Measurements from ENCODE around the gene JTB.

JTB gene

DNA sequence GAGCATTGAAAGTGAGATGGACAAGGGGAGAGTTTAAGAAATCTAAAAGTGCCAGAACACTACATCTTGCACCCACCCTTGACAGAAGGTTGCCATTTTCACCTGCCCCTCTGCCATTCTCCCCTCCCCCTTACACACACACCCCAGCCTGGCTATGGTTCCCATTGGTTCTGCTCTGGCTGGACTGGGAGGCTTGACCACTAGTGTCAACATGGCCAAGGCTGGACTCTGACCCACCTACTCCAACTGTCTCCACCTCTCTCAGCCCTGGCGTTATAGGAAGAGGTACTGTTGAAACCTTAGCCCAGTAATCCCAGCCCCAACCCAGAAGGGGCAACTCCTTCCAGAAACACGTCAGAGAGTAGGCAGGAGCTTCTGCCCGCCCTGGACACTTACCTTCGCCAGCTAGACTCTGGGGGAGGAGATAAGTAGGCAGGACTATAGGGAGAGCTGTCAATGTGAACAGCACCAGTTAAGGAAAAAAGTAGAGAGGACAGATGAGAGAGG, 23.6 kb downstream of the JTB start:
- peak overlapping the region; percentile 85 for H3K27ac Mint-ChIP-seq

DNA sequence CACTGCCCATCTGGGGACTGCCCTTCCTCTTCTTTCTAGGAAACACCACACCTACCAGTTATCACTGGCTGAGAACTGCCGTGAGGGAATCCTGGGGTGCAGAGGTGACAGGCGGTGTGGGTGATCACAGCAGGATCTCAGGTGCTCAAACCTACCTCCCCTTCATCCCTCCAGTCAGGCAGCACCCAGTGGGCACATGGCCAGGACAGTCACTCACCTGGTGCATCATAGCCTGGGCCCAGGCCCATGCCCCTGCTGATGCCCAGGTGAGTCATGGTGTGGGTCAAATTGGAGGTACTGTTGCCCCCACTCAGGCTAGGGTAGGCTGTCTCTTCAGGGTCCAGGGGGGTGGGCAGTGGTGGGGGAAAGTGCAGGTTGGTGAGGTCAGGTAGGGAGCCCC, 25.7 kb downstream of the JTB start:
- peaks cover 36% of the 10 kb centered on the region for H3K4me1 Mint-ChIP-seq (ENCODE audit: low read depth)
- H3K27me3 Mint-ChIP-seq = no peaks in the 10 kb centered on the region
- peaks cover 85% of the 10 kb centered on the region for H3K36me3 Mint-ChIP-seq (ENCODE audit: low read depth)

More for the DNA sequence above, 23.6 kb downstream of the JTB start:
- Mint-ChIP-seq H3K4me3 (no peak overlapping the region), H3K36me3 (ENCODE audit: low read depth) (peaks cover 81% of the 10 kb centered on the region), H3K4me1 (ENCODE audit: low read depth) (peaks cover 40% of the 10 kb centered on the region), H3K27me3 (no peaks in the 10 kb centered on the region), H3K9me3 (no peaks in the 10 kb centered on the region)
- no peak for DNase-seq

DNA sequence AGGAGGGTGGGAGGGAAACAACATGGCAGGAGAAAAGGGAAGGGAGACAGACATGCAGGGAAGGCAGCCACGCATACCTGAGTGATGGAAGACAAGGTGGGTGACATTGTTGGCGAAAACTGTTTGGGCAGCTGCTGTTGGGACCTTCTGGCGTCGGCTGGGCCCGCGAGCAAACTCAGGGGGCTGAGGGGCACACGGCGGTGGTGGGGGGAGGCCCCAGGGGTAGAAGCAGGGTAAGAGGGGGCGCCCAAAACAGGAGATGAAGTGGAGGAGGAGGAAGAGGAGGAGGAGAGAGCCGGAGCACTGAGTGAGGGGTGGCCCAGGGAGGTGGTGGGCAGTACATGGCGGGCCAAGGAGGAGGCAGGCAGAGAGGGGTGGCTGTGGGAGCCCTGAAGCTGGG, 26.3 kb downstream of the JTB start:
- peaks cover 32% of the 10 kb centered on the region for H3K4me1 Mint-ChIP-seq (ENCODE audit: low read depth)
- no peaks in the 10 kb centered on the region for H3K27me3 Mint-ChIP-seq
- H3K4me3 Mint-ChIP-seq = no peak overlapping the region
- peak overlapping the region; percentile 78 for H3K27ac Mint-ChIP-seq
- H3K36me3 Mint-ChIP-seq (ENCODE audit: low read depth) = peaks cover 85% of the 10 kb centered on the region
- no peaks in the 10 kb centered on the region for H3K9me3 Mint-ChIP-seq
- DNase-seq = no peak

More for the DNA sequence above, 25.7 kb downstream of the JTB start:
- no peak for DNase-seq
- H3K27ac Mint-ChIP-seq = peak overlapping the region; percentile 78
- H3K4me3 Mint-ChIP-seq = no peak overlapping the region
- H3K9me3 Mint-ChIP-seq = no peaks in the 10 kb centered on the region

DNA sequence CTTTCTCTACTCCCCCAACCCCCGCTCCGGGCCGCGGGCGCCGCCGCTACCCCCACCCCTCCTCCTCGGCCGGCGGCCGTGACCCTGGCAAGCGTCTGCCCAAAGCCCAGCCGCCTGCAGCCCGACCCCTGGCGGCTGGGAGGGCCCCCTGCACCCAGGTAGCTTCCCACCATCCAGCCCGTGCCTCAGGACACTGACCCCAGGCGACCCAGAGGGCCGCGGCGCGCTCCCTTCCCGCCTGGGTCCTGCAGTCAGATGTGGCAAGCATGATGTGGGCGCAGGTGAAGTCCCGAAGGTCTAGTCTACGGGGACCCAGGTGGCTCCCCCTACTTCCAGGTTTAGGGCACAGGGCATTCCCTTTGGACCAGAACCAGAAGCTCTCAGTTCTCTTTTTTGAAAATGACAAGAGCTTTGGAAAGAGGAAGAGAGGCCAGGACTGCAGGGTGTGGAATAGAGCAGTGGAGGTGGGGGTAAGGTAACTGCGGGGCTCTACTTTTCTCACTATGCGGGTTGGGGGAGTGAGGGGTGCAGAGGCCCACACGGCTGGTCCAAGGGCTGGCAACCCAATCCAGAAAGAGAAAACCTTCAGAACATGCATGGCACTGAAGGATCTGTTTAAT, 30.7 kb downstream of the JTB start, which contains the start of gene DENND4B:
DENND4B (minus strand) TSS at position 97 of the 620 bp plus-strand sequence. CDS start 2,344 bp downstream, outside the sequence.
- H3K4me1 Mint-ChIP-seq (ENCODE audit: low read depth) = peaks cover 29% of the 10 kb centered on the region

DNA sequence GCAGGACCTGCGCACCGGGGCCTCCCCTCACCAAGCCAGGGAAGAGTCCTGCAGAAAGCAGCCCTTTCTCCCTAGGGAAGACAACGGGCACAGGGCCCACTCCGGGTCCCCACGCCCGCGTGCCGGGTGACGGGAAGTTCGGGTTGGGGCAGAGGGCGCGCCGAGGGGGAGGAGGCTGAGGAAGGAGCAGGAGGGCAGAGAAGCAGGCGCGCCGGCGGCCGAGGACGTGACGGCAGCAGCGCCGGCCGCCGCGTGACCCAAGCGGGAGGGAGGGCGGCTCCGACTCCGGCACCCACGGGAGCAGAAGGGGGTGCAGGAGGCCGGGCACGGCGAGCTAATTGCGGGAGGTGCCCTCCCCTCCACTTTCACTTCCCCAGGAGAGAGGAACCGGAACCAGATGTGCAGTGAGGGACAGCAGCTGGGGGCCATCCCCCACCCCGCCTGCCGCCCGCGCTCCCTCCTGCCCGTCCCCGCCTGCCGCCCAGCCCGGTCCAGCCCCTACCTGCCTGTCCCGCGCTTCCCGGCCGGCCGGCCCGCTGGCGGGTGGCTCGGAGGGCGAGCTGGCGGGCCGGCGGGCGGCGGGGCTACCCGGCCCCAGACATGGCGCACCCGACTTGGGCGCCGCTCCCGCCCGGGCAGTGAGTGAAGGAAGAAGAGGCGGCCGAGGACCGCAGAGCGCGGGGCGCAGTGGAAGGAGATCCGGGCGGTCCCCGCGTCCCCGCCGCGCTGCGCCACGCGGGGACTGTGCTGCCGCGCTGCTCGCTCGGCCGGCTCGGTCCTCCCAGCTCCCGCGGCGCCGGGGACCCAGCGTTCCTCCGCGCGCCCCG, 31.5 kb downstream of the JTB start:
- Mint-ChIP-seq H3K4me3 (peak overlapping the region; percentile 93), H3K4me1 (ENCODE audit: low read depth) (peaks cover 29% of the 10 kb centered on the region), H3K9me3 (no peaks in the 10 kb centered on the region), H3K27me3 (no peaks in the 10 kb centered on the region), H3K27ac (peak overlapping the region; percentile 96), H3K36me3 (ENCODE audit: low read depth) (peaks cover 89% of the 10 kb centered on the region)
- peak; percentile 82 for DNase-seq

More for the DNA sequence above, 30.7 kb downstream of the JTB start, which contains the start of gene DENND4B:
- Mint-ChIP-seq H3K27me3 (no peaks in the 10 kb centered on the region), H3K27ac (peak within 1 kb of the TSS; percentile 96), H3K9me3 (no peaks in the 10 kb centered on the region), H3K4me3 (peak within 1 kb of the TSS; percentile 93), H3K36me3 (ENCODE audit: low read depth) (peaks cover 90% of the 10 kb centered on the region)
- DNase-seq = peak; percentile 83

DNA sequence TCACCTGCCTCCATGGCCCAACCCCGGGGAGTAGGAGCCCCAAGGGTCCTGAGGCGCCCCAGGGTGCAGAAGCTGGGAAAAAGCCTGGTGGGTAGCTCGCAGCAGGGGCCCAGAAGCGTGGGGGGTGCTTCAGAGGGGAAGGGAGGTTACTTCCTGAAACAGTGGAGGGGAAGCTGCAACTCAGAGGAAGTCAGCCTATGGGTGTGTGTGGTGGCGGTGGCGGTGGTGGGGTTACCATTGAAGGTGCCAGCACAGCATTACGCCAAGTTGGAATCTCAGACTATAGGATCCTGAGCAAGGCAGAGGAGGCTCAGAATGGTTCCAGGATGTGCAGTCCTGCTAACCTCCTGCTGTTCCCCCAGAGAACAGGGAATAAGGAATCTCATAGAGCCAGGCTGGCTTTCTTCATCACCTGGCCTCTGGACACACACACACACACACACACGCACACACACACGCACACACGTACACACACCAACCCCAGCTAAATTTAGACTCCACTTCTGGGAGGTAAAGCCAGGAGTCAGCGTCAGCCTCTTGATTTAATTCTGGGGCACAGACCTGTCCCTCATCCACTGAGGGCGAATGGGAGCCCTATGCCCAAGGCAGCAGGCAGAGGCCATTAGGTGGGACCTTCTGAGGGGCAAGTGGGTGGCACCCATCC, 32.2 kb downstream of the JTB start:
- Mint-ChIP-seq H3K27me3 (no peaks in the 10 kb centered on the region), H3K36me3 (ENCODE audit: low read depth) (peaks cover 89% of the 10 kb centered on the region), H3K27ac (peak overlapping the region; percentile 96), H3K9me3 (no peaks in the 10 kb centered on the region), H3K4me1 (ENCODE audit: low read depth) (peaks cover 31% of the 10 kb centered on the region), H3K4me3 (peak overlapping the region; percentile 93)
- DNase-seq = peak; percentile 79

DNA sequence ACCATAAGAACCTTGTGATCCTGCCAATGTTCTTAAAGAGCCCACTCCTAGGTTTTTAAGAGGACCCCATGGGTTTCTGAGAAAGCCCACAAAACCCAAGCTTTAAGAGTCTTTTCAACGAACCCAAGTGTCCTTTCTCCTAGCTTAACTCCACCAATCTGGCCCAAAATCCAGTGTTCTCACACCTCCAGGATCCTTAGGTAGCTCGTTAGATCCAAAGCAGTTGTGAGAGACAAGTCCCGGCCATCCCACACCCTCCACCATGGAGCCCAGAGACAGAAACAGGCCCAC, 32.7 kb downstream of the JTB start:
- peak overlapping the region; percentile 96 for H3K27ac Mint-ChIP-seq
- no peaks in the 10 kb centered on the region for H3K27me3 Mint-ChIP-seq
- H3K4me3 Mint-ChIP-seq = peak overlapping the region; percentile 93
- H3K4me1 Mint-ChIP-seq (ENCODE audit: low read depth) = peaks cover 32% of the 10 kb centered on the region
- H3K36me3 Mint-ChIP-seq (ENCODE audit: low read depth) = peaks cover 89% of the 10 kb centered on the region
- H3K9me3 Mint-ChIP-seq = no peaks in the 10 kb centered on the region
- DNase-seq = no peak

DNA sequence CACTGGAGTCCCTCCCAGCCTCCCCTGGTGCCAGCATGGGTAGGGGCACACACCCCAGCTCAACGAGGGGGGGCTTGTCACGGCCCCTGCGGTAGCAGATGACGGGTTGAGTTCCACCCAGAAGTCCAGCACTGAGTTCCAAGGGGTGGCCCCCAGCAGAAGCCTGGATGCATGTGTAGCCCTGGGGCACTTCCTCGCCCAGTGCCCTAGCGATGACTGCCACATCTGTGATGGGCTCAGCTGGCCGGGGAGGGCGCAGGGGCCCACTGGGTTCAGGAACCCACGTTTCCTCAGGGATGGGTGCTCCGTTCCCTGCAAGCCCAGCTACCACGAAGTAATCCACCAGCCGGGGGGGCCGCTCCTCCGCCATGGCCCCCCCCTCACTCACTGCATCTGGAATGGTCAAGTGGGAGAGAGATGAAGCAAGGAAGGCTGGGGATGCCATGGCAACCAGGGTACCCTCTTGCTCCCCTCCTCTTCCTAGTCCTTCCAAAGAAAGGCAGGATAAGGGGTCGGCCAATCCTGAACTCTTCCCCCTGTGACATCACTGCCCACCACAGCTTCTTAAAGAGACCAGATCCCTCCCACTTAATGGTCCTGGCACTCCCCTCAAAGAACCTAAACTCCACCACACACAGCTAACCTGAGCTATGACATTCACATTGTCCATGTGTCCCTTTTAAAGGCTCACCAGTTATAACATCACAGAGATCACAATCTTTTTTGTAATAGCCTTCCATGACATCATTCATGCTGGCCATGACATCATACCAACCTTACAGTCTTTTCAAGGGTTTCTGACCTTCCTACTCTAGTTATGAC, 33.3 kb downstream of the JTB start:
- H3K27ac Mint-ChIP-seq = peak overlapping the region; percentile 96
- H3K9me3 Mint-ChIP-seq = no peaks in the 10 kb centered on the region
- peak overlapping the region; percentile 93 for H3K4me3 Mint-ChIP-seq
- peaks cover 89% of the 10 kb centered on the region for H3K36me3 Mint-ChIP-seq (ENCODE audit: low read depth)
- H3K27me3 Mint-ChIP-seq = no peaks in the 10 kb centered on the region
- peaks cover 32% of the 10 kb centered on the region for H3K4me1 Mint-ChIP-seq (ENCODE audit: low read depth)
- DNase-seq = no peak

DNA sequence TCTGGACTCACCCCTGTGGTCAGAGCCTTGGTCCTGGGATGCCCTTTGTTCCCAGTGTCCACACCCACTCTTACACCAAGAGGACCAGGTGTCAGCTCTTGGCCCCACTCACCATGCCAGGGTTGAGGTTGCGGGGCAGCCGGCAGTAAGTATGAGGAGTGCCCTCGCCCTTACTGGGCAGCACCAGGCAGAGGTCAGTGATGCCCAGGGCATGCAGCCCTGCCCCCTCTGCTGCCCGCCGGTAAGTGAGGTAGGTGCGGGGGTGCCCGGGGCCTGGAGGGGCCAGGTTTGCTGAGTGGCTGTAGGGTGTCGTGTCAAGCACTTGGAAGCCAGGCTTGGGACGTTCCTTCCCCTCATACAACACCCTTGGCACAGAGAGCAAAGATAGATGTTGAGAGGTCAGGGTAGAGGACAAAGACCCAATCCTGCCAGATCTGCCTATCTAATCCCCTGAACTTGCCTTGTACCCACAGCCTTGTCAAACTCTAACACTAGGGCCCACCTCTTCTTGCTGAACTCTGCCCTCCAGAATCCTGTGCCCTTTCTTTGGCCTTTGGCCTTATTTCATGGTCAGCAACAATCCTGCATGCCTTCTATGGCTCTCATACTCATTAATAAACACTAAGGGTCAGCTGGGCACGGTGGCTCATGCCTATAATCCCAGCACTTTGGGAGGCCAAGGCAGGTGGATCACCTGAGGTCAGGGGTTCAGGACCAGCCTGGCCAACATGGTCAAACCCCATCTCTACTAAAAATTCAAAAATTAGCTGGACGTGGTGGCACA, 34.5 kb downstream of the JTB start:
- H3K27ac Mint-ChIP-seq = peak overlapping the region; percentile 82
- H3K27me3 Mint-ChIP-seq = no peaks in the 10 kb centered on the region
- peaks cover 85% of the 10 kb centered on the region for H3K36me3 Mint-ChIP-seq (ENCODE audit: low read depth)
- no peaks in the 10 kb centered on the region for H3K9me3 Mint-ChIP-seq
- no peak for DNase-seq
- H3K4me1 Mint-ChIP-seq (ENCODE audit: low read depth) = peaks cover 32% of the 10 kb centered on the region
- H3K4me3 Mint-ChIP-seq = no peak overlapping the region

DNA sequence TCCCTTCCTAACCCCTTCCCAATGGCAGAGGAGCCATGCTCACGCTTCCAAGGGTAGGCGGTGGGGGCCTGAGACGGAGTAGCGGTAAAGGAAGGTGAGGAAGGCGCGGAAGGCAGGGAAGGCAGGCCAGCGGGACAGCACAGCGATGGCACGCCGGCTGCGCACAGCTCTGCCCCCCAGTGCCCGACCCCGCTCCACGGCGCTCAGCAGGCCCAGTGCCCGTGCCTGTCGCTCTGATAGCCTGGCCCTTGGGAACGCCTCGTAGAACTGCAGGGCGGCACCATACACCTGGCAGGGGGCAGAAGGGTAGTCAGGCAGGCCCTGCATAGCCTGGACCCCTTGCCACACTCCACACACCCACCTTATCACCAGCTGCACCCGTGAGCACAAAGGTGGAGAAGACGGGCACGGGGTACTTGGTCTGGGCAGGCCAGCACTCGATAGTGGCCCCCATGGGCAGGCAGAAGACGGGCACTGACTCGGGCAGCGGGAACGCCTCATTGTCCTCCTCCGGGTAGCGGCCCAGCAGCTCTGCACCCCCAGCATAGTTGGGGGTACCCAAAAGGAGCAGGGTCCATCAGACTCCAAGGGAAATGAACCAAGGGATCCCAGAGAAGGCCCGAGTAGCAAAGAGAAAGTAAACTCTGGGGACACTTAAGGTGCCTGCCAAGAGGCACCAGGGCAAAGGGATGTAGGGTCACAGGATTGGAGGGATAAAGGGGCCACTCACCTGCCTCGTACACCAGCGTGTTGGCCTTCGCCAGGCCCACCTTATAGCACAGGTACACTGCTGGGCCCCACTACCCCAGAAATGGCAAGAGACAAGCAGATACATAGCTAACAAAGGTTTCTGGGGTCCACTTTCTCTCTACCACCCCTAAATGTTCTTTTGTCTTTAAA, 35.4 kb downstream of the JTB start:
- Mint-ChIP-seq H3K27ac (peak overlapping the region; percentile 82), H3K4me3 (no peak overlapping the region), H3K36me3 (ENCODE audit: low read depth) (peaks cover 86% of the 10 kb centered on the region), H3K4me1 (ENCODE audit: low read depth) (peaks cover 30% of the 10 kb centered on the region), H3K27me3 (no peaks in the 10 kb centered on the region), H3K9me3 (no peaks in the 10 kb centered on the region)
- DNase-seq = no peak

DNA sequence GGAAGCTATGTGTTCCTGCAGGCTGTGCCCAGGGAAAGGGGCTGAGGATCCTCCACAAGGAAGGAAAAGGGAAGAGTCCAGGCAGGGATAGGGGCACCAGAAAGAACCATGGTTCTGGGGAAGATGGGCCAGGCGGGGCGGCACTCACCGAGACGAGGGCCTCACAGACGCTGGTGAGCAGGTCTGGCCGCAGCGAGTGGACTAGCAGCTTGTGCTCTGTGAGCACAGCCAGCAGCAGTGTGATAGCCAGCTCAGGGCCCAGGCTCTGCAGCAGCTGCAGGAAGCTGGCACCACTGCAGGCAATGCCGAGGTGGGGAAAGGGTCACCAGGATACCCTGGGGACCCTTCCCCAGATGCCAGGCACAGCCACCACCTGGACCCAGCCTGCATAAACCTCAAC, 36.7 kb downstream of the JTB start:
- DNase-seq = no peak
- no peaks in the 10 kb centered on the region for H3K27me3 Mint-ChIP-seq
- H3K9me3 Mint-ChIP-seq = no peaks in the 10 kb centered on the region
- H3K27ac Mint-ChIP-seq = peak overlapping the region; percentile 50
- H3K36me3 Mint-ChIP-seq (ENCODE audit: low read depth) = peaks cover 92% of the 10 kb centered on the region
- H3K4me3 Mint-ChIP-seq = no peak overlapping the region
- peaks cover 25% of the 10 kb centered on the region for H3K4me1 Mint-ChIP-seq (ENCODE audit: low read depth)

DNA sequence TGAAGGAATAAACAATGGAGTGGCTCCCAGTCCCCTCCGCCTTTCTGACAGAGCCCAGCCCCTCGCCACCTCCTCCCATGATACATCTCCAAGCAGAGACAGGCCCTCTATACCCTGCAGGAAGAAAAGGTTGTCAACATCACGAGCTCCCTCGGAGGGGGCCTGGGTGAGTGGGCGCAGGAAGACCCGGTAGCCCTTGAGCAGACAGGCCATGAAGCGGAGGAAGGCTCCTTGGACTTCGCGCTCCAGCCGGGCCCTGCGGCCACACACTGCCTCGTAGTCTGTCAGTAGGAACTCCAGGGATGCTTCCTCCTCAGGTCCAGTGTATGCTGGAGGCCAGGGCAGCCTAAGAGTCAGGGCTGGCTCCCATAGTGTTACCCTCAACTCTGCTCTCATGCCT, 38.0 kb downstream of the JTB start:
- Mint-ChIP-seq H3K27me3 (no peaks in the 10 kb centered on the region), H3K4me3 (no peak overlapping the region), H3K36me3 (ENCODE audit: low read depth) (peaks cover 92% of the 10 kb centered on the region), H3K4me1 (ENCODE audit: low read depth) (peaks cover 21% of the 10 kb centered on the region), H3K9me3 (no peaks in the 10 kb centered on the region), H3K27ac (no peak overlapping the region)
- no peak for DNase-seq

DNA sequence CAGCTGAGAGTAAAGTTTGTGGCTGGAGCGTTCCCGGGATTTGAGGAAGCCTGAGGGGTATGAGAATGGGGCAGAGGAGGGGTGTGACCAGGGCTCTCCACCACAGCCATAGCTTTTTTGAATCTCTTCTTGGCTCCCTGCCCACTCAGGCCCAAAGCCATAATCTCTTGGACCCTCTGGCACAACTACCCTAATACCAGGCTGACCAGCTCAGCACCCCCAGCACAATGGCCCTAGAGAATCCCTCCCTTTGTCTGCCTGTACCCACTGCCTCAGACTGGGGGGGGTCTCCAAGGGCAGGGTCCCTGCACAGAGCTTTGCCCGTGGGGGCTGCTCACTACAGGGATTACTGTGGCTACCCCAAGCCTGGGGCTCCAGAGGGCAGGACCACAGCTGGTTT, 38.5 kb downstream of the JTB start:
- Mint-ChIP-seq H3K9me3 (no peaks in the 10 kb centered on the region), H3K36me3 (ENCODE audit: low read depth) (peaks cover 92% of the 10 kb centered on the region), H3K27me3 (no peaks in the 10 kb centered on the region), H3K27ac (peak overlapping the region; percentile 20), H3K4me1 (ENCODE audit: low read depth) (peaks cover 16% of the 10 kb centered on the region), H3K4me3 (no peak overlapping the region)
- no peak for DNase-seq
